ENCODE results near the gene GSK3B. TPM values are rescaled to one million over a fixed set of nuclear protein-coding genes. Genes with fewer than 3 reads are reported as not detected.

GSK3B gene
- total and polyA plus RNA-seq, 7 donors: 9.1 to 43.2 (median 34.5) TPM

DNA sequence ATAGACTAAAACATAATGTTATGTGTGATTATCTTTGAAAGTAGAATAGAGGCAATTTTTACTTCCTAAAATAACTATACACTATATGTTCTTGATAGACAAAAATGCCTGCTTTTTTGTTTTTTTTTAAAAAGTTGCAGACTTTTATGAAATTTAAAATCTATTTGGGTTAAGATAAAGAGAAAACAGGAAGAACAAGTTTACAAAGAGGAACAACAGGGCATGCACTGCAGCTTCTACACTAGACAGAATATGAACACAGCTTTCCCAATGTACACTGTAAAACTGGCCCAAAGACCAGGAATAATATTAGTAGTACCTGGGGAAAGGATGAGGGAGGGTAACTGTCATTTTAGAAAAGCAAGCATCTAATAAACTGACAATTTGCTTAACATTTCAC is 258.7 kb downstream of the GSK3B start:
- Histone ChIP-seq H3K9me3 (no peaks in the 10 kb centered on the region), H3K27ac (no peak overlapping the region), H3K4me1 (peaks cover 8% of the 10 kb centered on the region), H3K4me3 (no peak overlapping the region), H3K36me3 (ENCODE audit: insufficient read depth in 1 of 2, low read depth in 1 of 2) (no peaks in the 10 kb centered on the region), H3K27me3 (ENCODE audit: insufficient read depth in 3 of 3, low read length in 2 of 3) (no peaks in the 10 kb centered on the region)
- DNase-seq (no peak), ATAC-seq (no peak)
- intact Hi-C loops (cut with DNase I): no loop called here
- TF ChIP-seq, protein P1, sequence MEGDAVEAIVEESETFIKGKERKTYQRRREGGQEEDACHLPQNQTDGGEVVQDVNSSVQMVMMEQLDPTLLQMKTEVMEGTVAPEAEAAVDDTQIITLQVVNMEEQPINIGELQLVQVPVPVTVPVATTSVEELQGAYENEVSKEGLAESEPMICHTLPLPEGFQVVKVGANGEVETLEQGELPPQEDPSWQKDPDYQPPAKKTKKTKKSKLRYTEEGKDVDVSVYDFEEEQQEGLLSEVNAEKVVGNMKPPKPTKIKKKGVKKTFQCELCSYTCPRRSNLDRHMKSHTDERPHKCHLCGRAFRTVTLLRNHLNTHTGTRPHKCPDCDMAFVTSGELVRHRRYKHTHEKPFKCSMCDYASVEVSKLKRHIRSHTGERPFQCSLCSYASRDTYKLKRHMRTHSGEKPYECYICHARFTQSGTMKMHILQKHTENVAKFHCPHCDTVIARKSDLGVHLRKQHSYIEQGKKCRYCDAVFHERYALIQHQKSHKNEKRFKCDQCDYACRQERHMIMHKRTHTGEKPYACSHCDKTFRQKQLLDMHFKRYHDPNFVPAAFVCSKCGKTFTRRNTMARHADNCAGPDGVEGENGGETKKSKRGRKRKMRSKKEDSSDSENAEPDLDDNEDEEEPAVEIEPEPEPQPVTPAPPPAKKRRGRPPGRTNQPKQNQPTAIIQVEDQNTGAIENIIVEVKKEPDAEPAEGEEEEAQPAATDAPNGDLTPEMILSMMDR (IDR thresholded peaks at IDR 0.05): no peak

DNA sequence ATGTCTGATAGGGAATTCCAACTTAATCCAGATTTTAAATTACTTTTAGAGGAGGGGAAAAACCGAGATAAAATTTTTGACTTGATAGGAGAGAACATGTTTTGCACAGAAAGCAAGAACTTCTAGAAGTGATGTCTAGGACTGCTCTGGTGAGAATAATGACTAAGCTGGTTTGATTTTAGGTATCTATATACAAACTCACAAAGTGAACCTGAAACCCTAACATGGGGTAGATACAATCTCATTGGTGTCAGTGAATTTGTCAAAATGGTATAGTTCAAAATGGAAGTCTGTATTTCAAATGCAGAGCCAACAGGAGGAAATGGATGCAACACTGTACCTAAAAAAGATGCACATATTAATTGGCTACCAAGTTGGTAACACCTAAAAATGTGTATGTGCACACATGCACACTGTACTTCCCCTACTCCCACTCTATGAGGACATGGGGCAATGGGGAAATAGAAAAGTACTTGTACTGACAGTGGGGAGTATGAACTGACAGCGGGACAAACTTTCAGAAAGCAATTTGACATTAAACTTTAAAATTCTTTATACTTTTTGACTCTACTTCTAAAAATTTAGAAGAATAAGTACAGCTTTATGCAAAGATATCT is 259.4 kb downstream of the GSK3B start:
- no peak for DNase-seq
- Histone ChIP-seq H3K27ac (no peak overlapping the region), H3K4me1 (peaks cover 4% of the 10 kb centered on the region), H3K27me3 (ENCODE audit: insufficient read depth in 3 of 3, low read length in 2 of 3) (no peaks in the 10 kb centered on the region), H3K9me3 (no peaks in the 10 kb centered on the region), H3K36me3 (ENCODE audit: insufficient read depth in 1 of 2, low read depth in 1 of 2) (no peaks in the 10 kb centered on the region), H3K4me3 (no peak overlapping the region)
- intact Hi-C loops (cut with DNase I): no loop called here
- 95 to 96% (median 96%) methylated on average over 2 of the region's 2 CpGs for WGBS, 3 donors
- TF ChIP-seq, protein P1 (IDR thresholded peaks at IDR 0.05): no peak
- no peak for ATAC-seq

DNA sequence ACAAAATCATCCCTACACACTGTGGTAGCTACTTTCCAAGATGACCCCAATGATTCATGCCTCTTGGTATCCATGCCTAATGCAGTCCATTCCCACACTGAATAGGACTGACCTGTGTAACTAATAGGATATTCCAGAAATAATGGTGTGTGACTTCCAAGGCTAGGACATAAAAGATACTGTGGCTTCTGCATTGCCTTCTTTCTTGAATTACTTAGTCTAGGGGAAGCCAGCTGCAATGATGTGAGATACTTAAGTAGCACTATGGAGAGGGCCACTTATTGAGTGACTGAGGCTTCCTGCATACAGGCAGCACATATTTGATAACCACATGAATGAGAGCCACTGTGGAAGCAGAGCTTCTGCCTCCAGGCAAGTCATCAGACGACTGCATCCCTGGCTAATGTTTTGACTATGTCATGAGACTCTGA is 262.3 kb downstream of the GSK3B start:
- 35 to 50% (median 49%) methylated on average over 1 of the region's 1 CpG for WGBS, 3 donors
- TF ChIP-seq, protein P1 (IDR thresholded peaks at IDR 0.05): no peak

DNA sequence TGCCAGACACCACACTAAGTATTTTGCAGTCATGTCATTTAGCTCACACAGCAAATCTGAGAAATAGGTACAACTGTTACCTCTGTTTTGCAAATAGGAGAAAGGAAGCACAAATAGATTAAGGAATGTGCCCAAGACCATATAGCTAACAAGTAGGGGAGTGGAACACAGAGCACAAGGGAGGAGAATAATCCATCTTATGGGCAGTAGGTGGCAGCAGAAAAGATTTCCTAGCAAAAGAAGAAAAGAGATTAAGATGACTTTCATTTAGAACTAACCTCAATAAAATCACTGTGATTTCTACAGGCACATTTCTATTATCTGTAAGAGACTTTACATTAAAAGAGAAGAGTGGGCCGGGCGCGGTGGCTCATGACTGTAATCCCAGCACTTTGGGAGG is 263.2 kb downstream of the GSK3B start:
- Histone ChIP-seq H3K4me1 (peaks cover 4% of the 10 kb centered on the region), H3K9me3 (no peaks in the 10 kb centered on the region), H3K27me3 (ENCODE audit: insufficient read depth in 3 of 3, low read length in 2 of 3) (no peaks in the 10 kb centered on the region), H3K4me3 (no peak overlapping the region), H3K27ac (no peak overlapping the region), H3K36me3 (ENCODE audit: insufficient read depth in 1 of 2, low read depth in 1 of 2) (peaks cover 3 to 7% of the 10 kb centered on the region in 2 donors)
- ATAC-seq: no peak
- intact Hi-C loops (cut with DNase I): no loop called here
- WGBS, 3 donors: 98 to 100% (median 98%) methylated on average over 3 of the region's 3 CpGs
- no peak for DNase-seq
- TF ChIP-seq, protein P1 (IDR thresholded peaks at IDR 0.05): no peak

More for the DNA sequence above, 262.3 kb downstream of the GSK3B start:
- Histone ChIP-seq H3K36me3 (ENCODE audit: insufficient read depth in 1 of 2, low read depth in 1 of 2) (no peaks in the 10 kb centered on the region), H3K9me3 (no peaks in the 10 kb centered on the region), H3K4me3 (no peak overlapping the region), H3K27ac (no peak overlapping the region), H3K4me1 (peaks cover 4% of the 10 kb centered on the region), H3K27me3 (ENCODE audit: insufficient read depth in 3 of 3, low read length in 2 of 3) (no peaks in the 10 kb centered on the region)
- DNase-seq: no peak
- peak; percentile 30 to 63 (median 42) for ATAC-seq
- intact Hi-C loops (cut with DNase I): no loop called here

DNA sequence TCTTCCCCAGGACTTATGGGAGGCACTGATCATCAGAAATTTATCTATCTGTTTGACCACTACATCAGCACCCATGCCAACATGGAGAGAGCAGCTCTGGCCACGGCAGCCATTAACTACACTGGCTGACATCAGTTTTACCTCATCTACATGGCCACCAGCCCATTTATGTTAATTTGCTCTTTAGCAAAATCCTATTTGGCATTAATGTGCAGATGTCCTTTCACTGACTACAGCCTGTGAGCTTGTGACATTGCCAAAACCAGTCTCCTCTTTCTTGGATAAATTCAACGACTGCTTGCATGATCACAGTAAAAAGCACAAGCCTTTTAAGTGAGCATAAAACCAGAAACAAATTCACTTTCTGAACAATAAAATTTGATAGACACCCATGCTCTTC is 264.8 kb downstream of the GSK3B start:
- Histone ChIP-seq H3K27me3 (ENCODE audit: insufficient read depth in 3 of 3, low read length in 2 of 3) (no peaks in the 10 kb centered on the region), H3K36me3 (ENCODE audit: insufficient read depth in 1 of 2, low read depth in 1 of 2) (peaks cover 3 to 15% of the 10 kb centered on the region in 2 donors), H3K4me1 (peaks cover 4% of the 10 kb centered on the region), H3K4me3 (no peak overlapping the region), H3K9me3 (no peaks in the 10 kb centered on the region), H3K27ac (no peak overlapping the region)
- no peak for ATAC-seq
- WGBS, 3 donors: 31 to 37% (median 36%) methylated on average over 2 of the region's 2 CpGs
- TF ChIP-seq, protein P1 (IDR thresholded peaks at IDR 0.05): no peak
- no peak for DNase-seq
- intact Hi-C loops (cut with DNase I): no loop called here
